GM18498 (cell line): Measurements from ENCODE around the gene ITSN1.
"Not testable (repeated sequence)": the region's sequence is repeated elsewhere in the genome, so short reads cannot be mapped to it uniquely, and the experiment has no call there.

Experiments used
- ATAC-seq: cut with Tn5 transposase; IDR thresholded peaks from one replicate; pipeline ENCODE4 v1.9.1; 2021; ENCODE audit warnings: mild to moderate bottlenecking, moderate library complexity; ENCODE audit not compliant: unreplicated experiment

The ITSN1 gene

DNA sequence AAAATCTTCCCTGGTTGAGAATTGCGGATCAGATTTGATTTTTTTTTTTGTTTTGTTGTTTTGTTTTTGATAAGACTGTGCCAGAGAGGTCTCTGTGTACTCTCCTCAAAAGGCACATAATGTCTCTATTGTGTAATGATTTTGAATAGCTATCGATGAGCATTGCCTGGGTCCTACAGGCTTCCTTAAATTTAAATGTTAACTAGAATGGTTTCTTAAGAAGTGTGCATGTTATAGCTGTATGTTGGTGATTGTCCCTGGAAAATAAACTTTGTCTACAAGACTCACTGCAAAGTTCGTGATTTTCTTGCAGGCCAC lies 121.2 kb downstream of the ITSN1 start:
- ATAC-seq, result no peak

DNA sequence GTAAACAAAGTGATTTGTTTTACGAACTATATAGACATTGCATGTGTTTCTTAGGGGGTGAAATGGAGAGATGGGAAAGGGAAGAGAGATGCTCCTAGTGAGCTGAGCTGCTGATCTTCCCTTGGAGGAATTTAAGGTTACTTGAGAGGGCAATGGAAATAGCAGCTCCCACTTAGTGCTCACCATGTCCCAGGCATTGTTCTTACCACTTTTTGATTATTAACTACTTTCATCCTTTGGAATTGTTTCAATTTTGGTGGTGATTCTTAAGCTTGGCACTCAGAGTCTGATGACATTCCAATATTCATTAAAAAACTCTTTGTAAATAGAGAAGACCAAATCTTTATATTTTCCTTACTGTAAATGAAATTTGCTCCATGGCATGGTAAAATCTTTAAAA lies 124.9 kb downstream of the ITSN1 start:
- no peak for ATAC-seq

DNA sequence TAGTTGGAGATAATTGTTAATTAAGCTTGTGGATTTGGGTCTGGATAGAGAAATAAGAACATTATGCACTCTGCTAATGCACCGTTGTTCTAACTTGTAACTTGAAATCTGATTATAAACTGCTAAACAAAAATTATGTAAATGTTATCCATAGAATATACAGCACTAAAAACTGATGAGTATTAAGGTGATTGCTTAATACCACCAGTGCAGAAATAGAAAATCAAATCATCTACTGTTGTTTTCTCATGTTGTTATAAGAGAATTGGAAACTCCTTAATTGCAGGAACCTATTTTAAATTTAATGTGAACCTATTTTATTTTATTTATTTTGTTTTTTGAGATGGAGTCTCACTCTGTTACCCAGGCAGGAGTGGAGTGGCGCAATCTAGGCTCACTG lies 125.7 kb downstream of the ITSN1 start:
- no peak for ATAC-seq

DNA sequence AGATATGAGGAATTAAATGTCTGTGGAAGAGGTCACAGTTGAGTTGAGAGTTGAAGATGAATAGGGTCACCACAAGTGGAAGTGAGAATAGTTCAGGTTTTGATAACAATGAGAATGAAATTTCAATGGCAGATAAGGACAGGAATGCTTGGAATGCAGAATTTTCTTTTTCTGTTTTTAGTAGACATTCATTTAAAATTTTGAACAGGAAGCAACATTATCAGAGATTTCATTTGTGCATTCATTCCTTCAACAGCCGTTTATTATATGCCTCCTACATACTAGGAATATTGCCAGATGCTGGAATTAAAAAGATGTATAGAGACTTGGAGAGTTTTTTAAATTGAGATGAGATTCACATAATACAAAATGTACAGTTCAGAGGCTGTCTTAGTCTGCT lies 126.8 kb downstream of the ITSN1 start:
- ATAC-seq, result no peak

DNA sequence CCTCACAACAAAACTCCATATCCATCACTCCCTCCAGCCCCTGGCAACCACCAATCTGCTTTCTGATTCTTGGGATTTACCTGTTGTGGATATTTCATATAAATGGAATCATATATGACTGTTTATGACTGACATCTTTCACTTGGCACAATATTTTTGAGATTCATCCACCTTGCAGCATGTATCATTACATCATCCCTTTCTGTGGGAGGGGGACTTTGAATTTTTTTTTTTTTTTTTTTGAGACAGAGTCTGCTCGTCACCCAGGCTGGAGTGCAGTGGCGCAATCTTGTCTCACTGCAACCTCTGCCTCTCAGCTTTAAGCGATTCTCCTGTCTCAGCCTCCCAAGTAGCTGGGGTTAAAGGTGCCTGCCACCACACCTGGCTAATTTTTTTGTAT lies 128.2 kb downstream of the ITSN1 start:
- no peak for ATAC-seq

DNA sequence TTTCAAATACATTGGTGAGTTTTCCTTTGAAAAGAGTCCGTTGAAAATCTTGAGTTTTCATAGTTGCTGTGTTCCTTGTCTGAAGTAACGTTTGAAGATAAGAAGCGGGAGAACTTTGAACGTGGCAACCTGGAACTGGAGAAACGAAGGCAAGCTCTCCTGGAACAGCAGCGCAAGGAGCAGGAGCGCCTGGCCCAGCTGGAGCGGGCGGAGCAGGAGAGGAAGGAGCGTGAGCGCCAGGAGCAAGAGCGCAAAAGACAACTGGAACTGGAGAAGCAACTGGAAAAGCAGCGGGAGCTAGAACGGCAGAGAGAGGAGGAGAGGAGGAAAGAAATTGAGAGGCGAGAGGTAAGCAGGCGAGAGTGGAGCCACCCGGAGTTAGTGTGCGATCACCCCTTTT lies 129.7 kb downstream of the ITSN1 start:
- no peak for ATAC-seq

DNA sequence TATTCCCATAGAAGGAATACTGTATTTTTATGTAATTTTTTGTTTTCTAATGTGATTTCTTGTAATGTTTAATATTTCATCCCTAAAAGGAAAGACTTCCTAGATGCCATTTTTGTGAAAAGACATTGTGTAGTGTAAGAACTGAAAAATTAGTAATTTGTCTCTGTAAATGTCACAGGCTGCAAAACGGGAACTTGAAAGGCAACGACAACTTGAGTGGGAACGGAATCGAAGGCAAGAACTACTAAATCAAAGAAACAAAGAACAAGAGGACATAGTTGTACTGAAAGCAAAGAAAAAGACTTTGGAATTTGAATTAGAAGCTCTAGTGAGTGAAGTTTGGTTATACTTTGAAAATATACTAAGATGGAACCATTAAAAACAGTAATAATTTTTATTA lies 132.2 kb downstream of the ITSN1 start:
- no peak for ATAC-seq

DNA sequence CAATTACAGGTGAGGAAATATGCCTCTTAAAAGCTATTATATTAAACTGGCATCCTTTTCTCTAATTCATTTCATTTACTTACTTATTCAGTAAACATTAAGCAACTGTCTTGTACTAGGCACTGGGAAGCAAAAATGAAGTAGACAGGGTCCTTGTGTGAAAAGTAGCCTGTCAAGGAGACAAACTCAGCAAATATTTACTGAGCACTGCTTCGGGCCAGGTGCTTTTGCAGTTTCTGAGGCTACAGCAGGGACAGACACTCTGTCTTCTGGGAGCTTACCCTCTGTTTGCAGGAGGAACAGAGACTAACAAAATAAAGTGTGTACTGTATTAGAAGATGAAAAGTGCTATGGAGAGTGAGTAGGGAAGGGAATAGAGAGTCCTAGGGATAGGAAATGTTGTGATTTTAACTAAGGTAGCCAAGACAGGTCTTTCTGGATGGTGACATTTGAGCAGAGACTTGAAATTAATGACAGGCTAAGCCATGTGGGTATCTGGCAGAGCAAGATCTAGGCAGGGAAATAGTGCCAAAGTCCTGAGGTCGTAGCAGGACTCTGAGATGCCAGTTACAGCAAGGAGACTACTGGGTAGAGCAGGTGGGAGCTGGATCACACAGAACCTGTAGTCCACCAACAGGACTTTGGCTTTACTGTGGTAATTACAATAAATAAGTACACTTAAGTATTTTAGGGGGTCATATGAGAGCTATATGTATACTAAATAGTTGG lies 133.0 kb downstream of the ITSN1 start:
- no peak for ATAC-seq

DNA sequence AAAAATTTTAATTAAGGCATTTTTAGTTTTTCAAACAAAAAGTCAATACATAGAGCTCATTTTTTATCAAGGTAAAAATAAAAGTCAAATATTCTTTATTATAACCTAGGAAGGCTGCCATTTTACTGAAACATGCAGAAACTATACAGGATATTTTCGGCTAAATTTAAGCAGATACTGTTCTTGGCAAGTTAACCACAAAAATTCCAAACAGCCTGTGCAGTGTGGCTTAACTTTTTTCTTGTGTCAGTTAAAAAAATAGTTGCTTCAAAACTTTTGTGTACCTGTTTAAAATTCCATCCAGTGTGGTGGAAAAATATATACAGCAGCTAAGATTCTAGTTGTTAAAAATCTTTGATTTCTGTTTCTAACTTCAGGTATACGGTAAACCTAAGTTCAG lies 138.3 kb downstream of the ITSN1 start:
- ATAC-seq, result no peak

DNA sequence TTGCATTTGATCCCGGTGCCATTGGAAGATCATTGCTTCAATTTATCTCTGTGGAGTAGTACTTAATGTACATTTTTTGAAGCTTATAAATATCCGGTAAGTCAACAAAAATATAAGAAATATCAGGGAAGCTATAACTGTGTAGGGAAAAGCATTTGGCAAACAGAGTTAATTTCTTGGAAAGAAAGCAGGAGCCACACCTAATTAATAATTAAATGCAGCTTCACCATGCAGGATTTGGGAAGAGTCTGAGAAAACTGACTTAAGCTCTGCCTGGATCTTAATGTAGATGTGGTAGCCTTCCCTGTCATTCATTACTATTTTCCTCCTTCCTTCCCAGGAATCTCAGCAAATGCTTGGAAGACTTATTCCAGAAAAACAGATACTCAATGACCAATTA lies 138.8 kb downstream of the ITSN1 start:
- ATAC-seq, result no peak

DNA sequence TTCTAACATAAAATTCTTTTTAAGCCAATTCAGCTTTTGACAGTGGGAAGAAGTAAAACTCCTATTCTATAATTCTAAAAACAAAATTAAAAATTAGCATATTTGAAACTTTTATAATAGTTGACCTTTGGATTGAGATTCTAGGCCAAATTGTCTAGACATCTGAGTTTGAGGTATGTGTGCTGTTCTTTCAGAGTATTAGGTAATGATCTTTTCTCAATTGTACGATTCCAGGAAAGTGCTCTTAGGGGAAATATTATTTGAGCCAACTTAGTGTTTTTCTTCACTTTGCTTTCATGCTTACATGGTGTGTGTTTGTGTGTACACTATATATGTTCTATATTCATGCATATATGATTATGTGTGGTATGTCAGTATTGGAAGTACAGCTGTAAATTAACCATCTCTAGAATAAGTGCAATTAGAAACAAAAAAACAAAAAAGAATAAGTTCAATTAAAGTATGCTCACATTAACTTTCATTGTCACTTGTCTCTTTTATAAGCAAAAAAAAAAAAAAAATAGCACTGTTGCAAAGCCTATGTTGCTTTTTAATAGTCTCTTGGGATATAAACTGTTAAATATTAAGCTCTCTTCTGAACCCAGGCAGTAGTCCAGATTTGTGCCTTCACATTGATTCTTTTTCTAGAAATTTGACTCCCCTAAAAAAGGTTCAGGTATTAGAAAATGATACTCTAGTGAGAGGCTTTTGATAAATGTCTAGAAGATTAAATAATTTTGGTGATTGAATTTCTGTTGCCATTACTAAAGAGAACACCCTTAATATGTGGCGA lies 141.1 kb downstream of the ITSN1 start:
- no peak for ATAC-seq

DNA sequence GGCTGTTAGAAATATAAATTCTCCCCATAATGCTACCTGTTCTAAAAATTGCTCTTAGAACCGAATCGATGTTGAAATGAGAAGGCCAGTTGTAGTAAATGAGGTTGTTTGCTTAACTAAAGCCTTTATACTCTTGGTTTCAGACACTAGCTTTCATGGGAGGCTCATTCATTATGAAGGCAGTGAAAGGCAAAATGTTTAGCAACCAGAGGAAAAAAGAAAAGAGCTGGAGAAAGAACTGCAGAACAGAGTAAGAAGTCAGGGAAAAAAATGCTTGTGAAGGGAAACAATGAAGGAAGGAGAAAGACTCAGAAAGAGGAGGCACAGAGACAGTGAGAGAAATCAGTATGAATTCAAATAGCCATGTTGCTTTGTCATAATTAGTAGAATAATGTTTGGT lies 145.1 kb downstream of the ITSN1 start:
- ATAC-seq, result no peak

DNA sequence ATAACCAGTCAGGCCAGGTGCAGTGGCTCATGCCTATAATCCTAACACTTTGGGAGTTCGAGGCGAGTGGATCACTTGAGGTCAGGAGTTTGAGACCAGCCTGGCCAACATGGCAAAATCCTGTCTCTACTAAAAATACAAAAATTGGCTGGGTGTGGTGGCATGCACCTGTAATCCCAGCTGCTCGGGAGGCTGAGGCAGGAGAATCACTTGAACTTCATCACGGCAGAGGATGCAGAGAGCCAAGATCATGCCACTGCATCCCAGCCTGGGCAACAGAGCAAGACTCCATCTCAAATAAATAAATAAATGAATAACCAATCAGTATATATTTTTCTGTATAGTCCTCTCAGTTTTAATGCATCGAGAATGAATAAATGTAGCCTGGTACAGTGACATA lies 146.1 kb downstream of the ITSN1 start:
- ATAC-seq, result not testable (repeated sequence)

DNA sequence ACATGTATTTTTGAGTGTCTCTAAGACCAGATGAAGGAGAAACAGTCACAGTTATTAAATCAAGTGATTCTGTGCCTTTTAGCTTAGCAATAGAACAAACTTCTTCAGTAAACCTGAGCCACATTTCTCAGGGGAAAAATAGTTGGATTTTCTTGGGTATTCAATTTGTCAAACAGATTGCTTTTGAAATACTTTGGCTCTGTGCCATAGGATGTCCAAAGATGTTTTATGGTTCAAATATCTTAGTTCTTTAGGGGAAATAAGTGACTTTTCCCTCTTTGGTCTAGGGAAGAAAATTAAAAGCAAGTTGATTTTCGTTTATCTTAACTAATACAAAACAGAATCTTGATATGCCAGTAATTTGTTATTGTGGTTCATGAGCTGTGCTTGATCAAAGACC lies 147.4 kb downstream of the ITSN1 start:
- no peak for ATAC-seq

DNA sequence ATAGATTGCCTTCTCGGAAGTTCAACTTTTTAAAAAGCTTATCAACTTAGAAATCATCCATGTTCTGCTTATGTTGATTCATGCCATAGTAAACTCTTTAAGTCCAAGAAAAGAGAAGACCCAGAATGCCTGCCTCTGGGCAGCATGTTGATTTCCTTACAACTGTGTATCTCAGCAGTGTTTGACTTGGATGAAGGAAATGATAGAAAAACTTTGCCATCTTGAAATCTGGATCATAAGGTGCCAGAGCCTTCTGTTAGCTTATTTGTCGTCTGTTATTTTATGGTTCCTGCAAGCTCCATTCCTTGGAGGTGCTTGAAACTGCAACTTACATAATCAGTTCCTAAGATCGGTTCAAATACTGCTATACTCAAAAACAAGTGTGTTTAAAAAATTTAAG lies 148.8 kb downstream of the ITSN1 start:
- no peak for ATAC-seq

DNA sequence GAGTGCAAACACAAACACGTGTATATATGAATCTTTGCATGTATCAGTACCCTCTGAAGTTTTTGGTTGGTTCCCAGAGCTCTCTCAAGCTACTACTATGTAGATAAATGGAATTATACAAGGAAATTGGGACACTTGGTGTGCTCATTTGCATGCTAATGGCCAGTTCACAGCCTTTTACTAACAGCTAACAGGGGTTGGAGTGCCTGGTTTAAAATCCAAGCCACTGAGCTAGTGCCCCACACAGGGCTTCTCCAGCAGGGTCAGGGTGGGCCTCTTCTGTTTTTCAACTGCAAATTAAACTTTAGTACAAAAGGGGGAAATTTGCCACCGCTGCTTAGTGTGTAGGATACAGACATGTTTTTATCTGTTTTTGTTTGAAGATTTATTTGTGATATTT lies 152.3 kb downstream of the ITSN1 start:
- no peak for ATAC-seq

DNA sequence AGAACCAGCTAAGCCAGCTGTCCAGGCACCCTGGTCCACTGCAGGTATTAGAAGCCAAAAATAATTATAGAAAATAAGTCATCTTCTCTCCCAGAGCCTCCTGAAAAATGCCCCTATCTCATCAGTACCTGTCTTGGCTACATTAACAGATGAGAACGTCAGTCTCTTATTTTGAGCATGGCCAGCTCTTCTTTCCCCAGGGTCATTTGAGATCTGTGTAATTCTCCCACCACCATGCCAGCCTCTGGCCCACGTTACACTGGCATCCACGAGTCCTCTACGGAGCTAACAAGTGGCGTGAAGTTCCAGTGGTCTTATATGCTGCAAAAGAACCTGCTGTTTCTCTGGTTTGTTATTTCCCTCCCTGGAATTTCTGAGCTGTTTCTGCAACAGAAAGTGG lies 155.3 kb downstream of the ITSN1 start:
- ATAC-seq, result no peak

DNA sequence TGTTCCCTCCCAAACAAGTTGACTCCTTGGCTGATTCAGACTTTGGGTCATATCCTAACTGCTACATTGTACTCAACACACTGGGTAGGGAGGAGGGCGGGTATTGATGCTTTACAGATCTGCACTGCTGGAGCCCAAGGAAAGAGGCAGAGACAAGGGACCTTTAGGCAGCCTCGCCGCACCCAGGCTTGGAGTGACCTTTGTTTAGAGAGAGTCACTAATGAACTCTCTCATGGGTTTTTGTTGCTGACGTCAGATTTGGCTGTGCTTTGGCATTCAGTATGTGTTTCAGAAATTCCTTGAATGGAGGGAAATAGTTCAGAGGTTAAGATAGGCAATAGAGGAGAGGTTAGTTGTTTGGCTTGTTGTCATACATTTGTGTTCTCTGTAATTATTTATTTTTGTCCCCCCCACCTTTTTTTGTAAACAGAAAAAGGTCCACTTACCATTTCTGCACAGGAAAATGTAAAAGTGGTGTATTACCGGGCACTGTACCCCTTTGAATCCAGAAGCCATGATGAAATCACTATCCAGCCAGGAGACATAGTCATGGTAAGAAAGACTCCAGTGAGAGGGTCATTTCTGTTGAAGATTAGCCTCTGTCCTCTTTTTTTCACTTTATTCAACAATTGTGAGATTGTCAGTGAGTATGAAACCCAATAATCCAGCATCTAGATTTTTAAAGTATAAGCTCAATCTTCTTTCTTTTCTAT lies 157.2 kb downstream of the ITSN1 start:
- no peak for ATAC-seq

DNA sequence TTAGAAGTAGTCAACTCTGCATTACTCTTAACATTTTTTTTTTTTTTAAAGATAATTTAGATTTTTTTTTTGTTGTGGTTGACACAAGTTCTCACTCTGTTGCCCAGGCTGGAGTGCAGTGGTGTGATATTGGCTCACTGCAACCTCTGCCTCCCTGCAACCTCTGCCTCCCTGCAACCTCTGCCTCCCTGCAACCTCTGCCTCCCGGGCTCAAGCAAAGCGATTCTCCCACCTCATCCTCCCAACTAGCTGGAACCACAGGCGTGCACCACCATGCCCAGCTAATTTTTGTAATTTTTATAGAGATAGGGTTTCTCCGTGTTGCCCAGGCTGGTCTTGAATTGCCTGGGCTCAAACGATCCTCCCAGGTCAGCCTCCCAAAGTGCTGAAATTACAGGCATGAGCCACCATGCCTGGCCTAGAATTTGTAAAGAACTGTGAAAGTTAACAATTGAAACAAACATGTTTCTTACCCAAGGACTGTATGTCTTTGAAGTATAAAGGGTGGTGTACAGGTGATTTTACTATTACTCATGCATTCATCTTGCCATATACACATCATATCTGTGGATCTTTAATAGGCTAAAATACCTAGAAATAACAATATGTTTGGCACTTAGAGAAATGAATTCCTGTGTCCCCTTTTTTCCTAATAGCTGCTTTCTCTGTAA lies 158.6 kb downstream of the ITSN1 start:
- ATAC-seq, result no peak

DNA sequence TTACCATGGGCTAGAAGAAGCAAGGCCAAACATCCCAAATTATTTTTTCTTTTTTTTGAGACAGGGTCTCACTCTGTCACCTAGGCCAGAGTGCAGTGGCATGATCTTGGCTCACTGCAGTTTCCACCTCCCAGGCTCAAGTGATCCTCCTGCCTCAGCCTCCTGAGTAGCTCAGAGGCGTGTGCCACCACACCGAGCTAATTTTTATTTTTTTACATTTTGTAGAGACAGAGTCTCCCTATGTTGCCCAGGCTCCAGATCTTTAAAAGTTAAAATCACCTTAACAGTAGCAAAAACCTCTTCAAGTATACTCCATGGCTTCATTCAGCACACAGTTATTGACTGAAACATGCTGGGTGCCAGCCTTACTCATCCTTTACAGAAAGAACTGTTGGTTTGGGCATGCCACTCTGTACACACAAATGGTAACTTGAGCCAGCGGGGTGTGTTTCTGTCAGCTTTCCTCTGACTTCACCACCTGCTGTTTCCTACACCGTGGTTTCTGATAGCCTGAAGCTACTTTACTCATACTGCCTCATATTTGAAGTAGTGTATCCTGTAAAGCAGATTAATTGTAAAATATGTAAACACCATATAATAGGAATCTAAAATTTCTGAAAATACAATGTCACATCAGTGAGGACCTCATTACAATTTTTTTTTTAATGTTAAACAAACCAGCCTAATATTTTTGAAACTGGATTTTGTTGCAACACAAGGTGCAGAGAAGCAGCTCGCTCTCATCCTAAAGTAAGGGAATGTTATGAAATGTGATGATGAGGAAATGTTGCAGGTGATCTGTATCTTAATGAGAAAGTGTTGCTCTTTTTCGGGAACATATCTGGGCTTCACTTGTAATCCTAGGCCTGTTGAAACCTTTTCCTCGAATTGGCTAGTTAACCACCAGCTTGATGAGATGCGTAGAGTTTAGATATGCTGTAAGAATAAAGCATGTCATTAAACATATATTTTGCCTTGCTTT lies 159.4 kb downstream of the ITSN1 start:
- no peak for ATAC-seq
